ENCODE data around the gene CDK14. TPM values are rescaled to one million over a fixed set of nuclear protein-coding genes. Genes with fewer than 3 reads are reported as not detected.

The CDK14 gene
- total and polyA plus RNA-seq, 2 of the 8 experiments (the other 6 are each of a cell fraction or from before 2014, with no cell fraction given), result 5.5 to 47.3 TPM

DNA sequence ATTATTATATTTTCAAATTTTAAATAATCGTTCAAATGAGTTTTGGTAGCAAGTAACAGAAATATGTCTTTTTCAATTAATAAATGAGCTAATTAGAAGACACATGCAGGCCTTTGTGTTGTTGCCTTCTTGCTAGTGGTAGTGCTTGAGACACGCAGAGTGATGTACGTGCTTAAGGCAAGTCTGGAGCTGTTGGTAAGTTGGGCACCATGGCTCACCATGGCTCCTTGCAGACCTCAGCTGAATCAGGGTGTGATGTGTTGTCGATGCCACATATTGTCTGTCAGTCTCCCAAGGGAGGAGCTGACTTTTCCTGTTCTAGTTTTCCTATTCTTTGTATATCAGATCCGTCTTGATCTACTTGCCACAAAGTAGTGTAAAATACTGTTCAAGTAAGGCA lies 8.3 kb downstream of the CDK14 start:
- Histone ChIP-seq H3K23me2 (ENCODE audit: low read depth, low read length) (no peaks in the 10 kb centered on the region), H3K56ac (replicated peaks; ENCODE audit: insufficient read length, low read depth, low read length) (no peak overlapping the region), H3K9me3 (ENCODE audit: insufficient read depth in 2 of 2, low read depth in 1 of 2, low read length in 1 of 2) (no peaks in the 10 kb centered on the region), H4K8ac (ENCODE audit: extremely low read depth, insufficient read depth, low read length) (no peak overlapping the region), H2BK12ac (ENCODE audit: low read depth, low read length) (no peak overlapping the region), H2AK5ac (ENCODE audit: low read depth, low read length) (peak overlapping the region; percentile 87; the same call in 1 of the 2 replicates), H2BK120ac (replicated peaks; ENCODE audit: low read depth, low read length) (no peak overlapping the region), H3K36me3 (ENCODE audit: control insufficient read depth in 2 of 4, insufficient read depth in 4 of 4, low read length in 3 of 4) (no peaks in the 10 kb centered on the region), H3K79me1 (ENCODE audit: low read depth, low read length) (no peaks in the 10 kb centered on the region), H4K91ac (replicated peaks; ENCODE audit: insufficient read length, low read length) (peak overlapping the region; percentile 76), H3K27ac (ENCODE audit: low read depth, low read length) (no peak overlapping the region), H3K79me2 (ENCODE audit: control insufficient read depth in 1 of 2, insufficient read depth in 2 of 2, low read length in 2 of 2) (peaks cover 0 to 60% of the 10 kb centered on the region in 2 experiments; a peak in 2 of 4 replicates), H4K20me1 (replicated peaks in 1 of 2; ENCODE audit: control insufficient read depth in 1 of 2, insufficient read depth in 2 of 2, low read length in 2 of 2) (peaks cover 0 to 2% of the 10 kb centered on the region in 2 experiments), H2AFZ (ENCODE audit: low read length) (no peak overlapping the region), H3K4me1 (replicated peaks in 1 of 4; ENCODE audit: control insufficient read depth in 3 of 4, insufficient read depth in 4 of 4, low read length in 3 of 4) (0 out of 7 replicates have a peak, but pooled peaks cover 0 to 3% (median under 1%) of the 10 kb centered on the region in 4 experiments), H3K4me3 (ENCODE audit: extremely low read depth in 1 of 4, insufficient read depth in 2 of 4, low read depth in 3 of 4, low read length in 4 of 4) (no peak overlapping the region), H2BK5ac (ENCODE audit: low read depth, low read length) (no peak overlapping the region), H3K23ac (ENCODE audit: insufficient read length) (no peak overlapping the region), H3K4me2 (ENCODE audit: insufficient read depth in 1 of 2, low read depth in 2 of 2, low read length in 2 of 2) (no peak overlapping the region), H4K5ac (ENCODE audit: insufficient read length, low read depth, low read length) (no peak overlapping the region), H2BK15ac (ENCODE audit: low read length) (no peak overlapping the region), H3K18ac (ENCODE audit: extremely low read depth, low read length) (no peak overlapping the region), H3K27me3 (replicated peaks in 1 of 4; ENCODE audit: control insufficient read depth in 3 of 4, extremely low read depth in 1 of 4, insufficient read depth in 3 of 4, low read length in 3 of 4) (no peaks in the 10 kb centered on the region), H2BK20ac (ENCODE audit: low read length) (no peak overlapping the region), H3K14ac (ENCODE audit: insufficient read length) (no peak overlapping the region), H3K9ac (replicated peaks in 1 of 4; ENCODE audit: extremely low read depth in 1 of 4, low read depth in 3 of 4, low read length in 3 of 4) (0 out of 7 replicates have a peak overlapping the region, but pooled peaks of 1 of the 4 experiments have one; percentile 6), H3K4ac (replicated peaks; ENCODE audit: insufficient read length, low read depth, low read length) (no peak overlapping the region)
- DNase-seq (ENCODE audit: low read depth in 1 of 2, low spot score in 2 of 2), result no peak
- ChIA-PET CTCF (ENCODE audit: partially characterized antibody) (interaction anchor here (1.4 kb wide), 1 partner anchor 9 kb away, joined by 5 read pairs; the partner anchor contains the start of gene CDK14), POLR2A (ENCODE audit: partially characterized antibody) (no interaction called here)
- 86% methylated on average over 5 of the region's 5 CpGs; no CpG with 5 or more reads in 1 of the 2 experiments for WGBS, 2 experiments (ENCODE audit: extremely low coverage in 1 of 2, insufficient coverage in 1 of 2, insufficient read length in 1 of 2, insufficient replicate concordance in 2 of 2, low coverage in 1 of 2, low lambda C conversion rate in 2 of 2, missing lambda C conversion rate in 1 of 2)
- FAIRE-seq, result no peak
- TF ChIP-seq CTBP2 (IDR thresholded peaks at IDR 0.05; ENCODE audit: borderline replicate concordance, insufficient read depth, insufficient read length, low read length) (no peak), NANOG (IDR thresholded peaks at IDR 0.05; ENCODE audit: insufficient read depth, low read depth, low read length, poor library complexity, severe bottlenecking) (no peak), SIX5 (IDR thresholded peaks at IDR 0.05; ENCODE audit: low read depth, low read length) (no peak), FOSL1 (IDR thresholded peaks at IDR 0.05; ENCODE audit: insufficient read depth, low read depth, low read length) (no peak), SIRT6 (IDR thresholded peaks at IDR 0.05; ENCODE audit: low read length) (no peak), KDM1A (IDR thresholded peaks at IDR 0.05; ENCODE audit: borderline replicate concordance, low read length) (no peak), PHF8 (conservative IDR thresholded peaks at IDR 0.05; ENCODE audit: low read depth, low read length) (no peak), SP4 (IDR thresholded peaks at IDR 0.05; ENCODE audit: low read length) (no peak)
- TF ChIP-seq, protein P1, sequence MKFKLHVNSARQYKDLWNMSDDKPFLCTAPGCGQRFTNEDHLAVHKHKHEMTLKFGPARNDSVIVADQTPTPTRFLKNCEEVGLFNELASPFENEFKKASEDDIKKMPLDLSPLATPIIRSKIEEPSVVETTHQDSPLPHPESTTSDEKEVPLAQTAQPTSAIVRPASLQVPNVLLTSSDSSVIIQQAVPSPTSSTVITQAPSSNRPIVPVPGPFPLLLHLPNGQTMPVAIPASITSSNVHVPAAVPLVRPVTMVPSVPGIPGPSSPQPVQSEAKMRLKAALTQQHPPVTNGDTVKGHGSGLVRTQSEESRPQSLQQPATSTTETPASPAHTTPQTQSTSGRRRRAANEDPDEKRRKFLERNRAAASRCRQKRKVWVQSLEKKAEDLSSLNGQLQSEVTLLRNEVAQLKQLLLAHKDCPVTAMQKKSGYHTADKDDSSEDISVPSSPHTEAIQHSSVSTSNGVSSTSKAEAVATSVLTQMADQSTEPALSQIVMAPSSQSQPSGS (IDR thresholded peaks at IDR 0.05; ENCODE audit: low read length), result no peak
- TF ChIP-seq, protein P2, sequence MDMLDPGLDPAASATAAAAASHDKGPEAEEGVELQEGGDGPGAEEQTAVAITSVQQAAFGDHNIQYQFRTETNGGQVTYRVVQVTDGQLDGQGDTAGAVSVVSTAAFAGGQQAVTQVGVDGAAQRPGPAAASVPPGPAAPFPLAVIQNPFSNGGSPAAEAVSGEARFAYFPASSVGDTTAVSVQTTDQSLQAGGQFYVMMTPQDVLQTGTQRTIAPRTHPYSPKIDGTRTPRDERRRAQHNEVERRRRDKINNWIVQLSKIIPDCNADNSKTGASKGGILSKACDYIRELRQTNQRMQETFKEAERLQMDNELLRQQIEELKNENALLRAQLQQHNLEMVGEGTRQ (IDR thresholded peaks at IDR 0.05; ENCODE audit: low read length), result no peak
